GM18526 (cell line): ENCODE results near the gene PCNX3.

Experiments used
- POLR2A ChIP-seq: IDR thresholded peaks from 3 replicates; pipeline ENCODE4 v1.6.1; 2011; ENCODE audit not compliant: insufficient read length; ENCODE audit errors: extremely low read depth

The PCNX3 gene

DNA sequence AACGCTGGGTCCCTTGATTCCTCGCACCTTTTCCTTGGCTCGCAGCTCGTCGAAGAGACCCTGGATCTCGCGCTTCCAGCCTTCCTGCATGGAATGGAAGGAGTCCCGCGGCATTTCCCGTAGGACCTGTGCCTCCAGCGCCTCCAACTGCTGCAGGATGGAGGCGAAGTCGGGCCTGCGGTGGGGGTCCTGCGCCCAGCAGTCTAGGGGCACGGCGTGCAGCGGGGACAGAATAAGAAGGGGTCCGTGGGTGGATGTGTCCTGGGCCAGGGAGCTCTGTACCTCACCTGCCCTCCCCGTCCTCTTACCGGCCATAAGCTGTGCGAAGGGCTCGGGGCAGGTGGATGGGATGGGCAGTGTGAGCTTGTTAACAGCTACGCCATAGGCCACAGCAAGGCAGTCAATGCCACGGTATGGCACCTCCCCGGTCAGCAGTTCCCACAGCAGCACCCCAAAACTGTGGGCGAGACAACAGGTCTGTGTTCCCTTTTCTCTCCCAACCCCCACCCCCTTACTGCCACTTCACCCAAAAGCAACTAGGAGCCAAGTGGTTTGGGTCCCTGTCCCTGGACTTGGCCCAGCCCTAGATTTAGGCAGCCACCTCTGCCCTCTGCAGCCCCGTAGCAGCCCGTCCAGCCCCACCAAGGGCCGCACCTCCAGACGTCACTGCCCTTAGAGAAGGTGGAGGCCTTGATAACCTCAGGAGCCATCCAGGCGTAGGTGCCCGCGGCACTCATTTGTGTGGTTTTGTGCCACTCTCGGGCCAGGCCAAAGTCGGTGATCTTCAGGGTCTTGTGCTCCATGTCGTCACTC is 7.8 kb upstream of the PCNX3 start:
- no peak for TF ChIP-seq POLR2A

GRCh38 chr11:65609229-65609628 is 6.3 kb upstream of the PCNX3 start:
- TF ChIP-seq POLR2A = no peak

- no peak for TF ChIP-seq POLR2A
Observed at GRCh38 chr11:65609665-65610064, 5.9 kb upstream of the PCNX3 start.

DNA sequence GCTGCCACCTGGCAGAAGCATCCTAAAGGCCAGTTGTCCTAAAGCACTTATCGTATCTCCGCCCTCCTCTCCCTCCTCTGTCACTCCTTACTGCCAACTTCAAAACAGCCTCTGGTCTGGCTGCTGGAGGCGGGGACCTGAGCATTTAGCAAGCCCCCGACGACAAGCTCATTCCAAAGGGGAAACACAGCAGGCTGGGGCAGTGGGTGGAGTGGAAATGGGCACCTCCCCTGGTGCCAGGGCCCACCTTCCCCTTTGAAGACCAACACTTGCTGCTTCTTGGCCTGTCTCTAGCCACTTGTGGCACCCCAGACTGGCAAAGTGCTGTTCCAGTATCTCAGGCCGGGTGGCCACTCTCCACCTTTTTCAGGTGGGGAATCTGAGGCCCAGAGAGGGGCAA is 5.2 kb upstream of the PCNX3 start:
- no peak for TF ChIP-seq POLR2A

DNA sequence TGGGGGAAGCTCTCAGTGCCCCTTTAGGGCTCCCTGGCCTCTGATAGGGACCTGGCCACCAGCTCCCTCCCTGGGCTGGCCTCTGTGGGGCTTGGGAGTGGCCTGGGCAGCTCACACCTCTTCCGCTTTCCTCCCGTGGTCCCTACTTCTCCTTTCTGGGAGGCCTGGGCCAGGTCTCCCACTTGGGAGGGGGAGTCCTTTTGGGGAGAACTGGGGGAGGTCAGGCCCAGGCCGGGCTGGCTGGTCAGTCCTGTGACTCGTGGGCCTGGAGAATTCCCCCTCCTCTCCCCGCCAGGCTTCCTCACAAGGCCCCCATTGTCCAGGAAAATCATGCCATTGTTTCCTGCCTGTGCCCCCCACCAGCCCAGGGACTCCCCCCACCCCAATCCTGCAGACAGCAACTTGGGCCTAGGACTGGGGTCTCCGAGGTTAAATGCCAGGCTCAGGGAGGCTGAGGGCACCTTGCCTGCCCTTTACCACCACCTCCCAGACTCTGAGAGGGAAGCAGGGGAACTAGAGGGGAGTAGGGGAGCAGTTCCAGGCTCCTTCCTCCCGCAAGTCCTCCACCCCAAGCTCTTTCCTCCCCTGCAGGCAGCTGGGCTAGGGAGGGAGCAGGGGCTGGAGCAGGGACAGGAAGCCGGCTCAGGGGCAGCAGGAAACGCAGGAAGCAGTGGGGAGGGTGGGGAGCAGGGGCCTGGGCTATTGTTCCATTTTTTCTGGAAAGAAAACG is 4.4 kb upstream of the PCNX3 start:
- TF ChIP-seq POLR2A = no peak

- no peak for TF ChIP-seq POLR2A
Observed at GRCh38 chr11:65611758-65612603, 3.6 kb upstream of the PCNX3 start.

- no peak for TF ChIP-seq POLR2A
Observed at GRCh38 chr11:65612691-65613090, 2.9 kb upstream of the PCNX3 start.

DNA sequence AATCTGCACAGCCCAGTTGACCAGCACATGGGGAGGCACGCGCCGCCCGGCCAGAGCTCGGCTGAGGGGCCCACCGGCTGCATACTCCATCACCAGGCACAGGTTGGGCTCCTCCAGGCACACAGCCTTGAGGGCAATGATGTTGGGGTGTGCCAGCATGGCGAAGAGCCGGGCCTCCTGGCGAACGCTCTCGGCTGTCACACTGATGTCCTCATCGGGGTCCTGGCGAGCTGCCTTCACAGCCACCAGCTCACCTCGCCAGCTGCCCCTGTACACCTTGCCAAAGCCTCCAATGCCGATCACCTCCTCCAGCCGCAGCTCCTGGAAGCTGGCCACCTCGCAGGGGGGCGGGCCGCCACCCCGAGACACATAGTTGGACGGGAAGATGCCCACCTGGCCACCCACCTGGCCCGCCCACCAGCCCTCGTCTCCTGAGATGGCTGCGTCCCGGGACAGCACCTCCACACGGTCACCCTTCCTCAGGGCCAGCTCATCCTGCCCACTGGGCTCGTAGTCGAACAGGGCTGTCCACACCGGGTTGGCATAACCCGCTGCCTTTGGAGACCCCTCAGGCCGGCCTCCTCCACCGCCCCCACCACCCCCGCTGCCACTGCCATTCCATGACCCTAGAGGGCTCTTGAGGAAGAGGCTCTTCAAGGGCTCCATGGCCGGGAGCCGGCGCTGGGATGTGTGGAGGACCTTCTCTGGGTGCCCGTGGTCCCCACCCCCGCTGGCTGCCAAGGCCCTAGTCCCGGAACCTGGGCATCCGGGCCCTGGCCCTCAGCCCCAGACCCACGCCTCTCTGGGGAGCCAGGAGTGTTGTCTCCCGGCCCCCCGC is 2.3 kb upstream of the PCNX3 start:
- TF ChIP-seq POLR2A = no peak

DNA sequence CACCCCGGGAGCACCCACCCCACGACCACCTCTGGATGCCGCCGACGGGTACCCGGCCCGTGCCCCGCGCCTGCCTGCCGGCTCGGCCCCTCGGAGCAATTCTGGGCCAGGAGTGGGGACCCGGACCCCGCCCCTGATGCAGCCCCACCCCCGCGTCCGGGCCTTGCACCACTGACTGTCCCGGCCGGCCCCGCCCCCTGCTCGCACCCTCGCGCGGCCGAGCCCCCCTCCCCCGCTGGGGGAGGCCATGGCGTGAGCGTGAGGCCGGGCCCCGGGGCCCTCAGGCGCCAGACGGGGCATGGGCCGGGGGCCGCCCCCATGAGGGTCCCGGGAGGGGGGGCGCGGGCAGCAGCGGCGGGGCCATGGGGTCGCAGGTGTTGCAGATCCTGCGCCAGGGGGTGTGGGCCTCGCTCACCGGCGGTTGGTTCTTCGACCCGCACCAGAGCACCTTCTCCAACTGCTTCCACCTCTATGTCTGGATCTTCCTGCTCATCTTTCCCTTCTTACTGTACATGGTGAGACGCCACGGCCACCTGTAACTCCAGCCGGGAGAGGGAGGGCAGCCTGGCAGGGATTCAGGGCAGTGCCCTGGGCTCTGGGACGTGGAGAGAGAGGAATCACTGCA is 486 bp downstream of the PCNX3 start:
- TF ChIP-seq POLR2A = no peak

DNA sequence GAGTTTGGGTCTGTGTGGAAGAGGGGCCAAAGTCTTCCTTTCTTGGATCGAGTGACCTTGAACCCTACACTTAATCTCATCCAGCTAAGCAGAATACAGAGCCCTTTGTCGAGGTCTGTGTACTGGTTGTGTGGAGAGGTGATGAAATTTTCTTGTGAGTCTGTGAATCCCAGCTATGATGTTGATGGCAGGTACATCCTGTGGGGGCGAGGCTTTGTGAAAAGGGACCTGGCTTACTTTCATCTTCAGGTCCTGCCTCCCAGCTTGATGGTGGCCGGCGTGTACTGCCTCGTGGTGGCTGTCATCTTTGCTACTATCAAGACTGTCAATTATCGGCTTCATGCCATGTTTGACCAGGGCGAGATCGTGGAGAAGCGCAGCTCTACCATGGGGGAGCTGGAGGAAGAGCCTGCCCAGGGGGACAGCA is 1.0 kb downstream of the PCNX3 start:
- no peak for TF ChIP-seq POLR2A

- no peak for TF ChIP-seq POLR2A
Observed at GRCh38 chr11:65617136-65617850, 1.7 kb downstream of the PCNX3 start.

GRCh38 chr11:65617990-65618751 is 2.6 kb downstream of the PCNX3 start:
- TF ChIP-seq POLR2A = no peak

GRCh38 chr11:65618763-65619162 is 3.2 kb downstream of the PCNX3 start:
- no peak for TF ChIP-seq POLR2A
